HG03460 (cell line): ENCODE results near the gene GADD45G.
A peak's percentile ranks its signal among the peaks of the same experiment; 100 is the strongest.

Experiments
- ATAC-seq: cut with Tn5 transposase; IDR thresholded peaks from one replicate; pipeline ENCODE4 v1.9.1; 2021; ENCODE audit not compliant: unreplicated experiment

Gene GADD45G, protein sequence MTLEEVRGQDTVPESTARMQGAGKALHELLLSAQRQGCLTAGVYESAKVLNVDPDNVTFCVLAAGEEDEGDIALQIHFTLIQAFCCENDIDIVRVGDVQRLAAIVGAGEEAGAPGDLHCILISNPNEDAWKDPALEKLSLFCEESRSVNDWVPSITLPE

DNA sequence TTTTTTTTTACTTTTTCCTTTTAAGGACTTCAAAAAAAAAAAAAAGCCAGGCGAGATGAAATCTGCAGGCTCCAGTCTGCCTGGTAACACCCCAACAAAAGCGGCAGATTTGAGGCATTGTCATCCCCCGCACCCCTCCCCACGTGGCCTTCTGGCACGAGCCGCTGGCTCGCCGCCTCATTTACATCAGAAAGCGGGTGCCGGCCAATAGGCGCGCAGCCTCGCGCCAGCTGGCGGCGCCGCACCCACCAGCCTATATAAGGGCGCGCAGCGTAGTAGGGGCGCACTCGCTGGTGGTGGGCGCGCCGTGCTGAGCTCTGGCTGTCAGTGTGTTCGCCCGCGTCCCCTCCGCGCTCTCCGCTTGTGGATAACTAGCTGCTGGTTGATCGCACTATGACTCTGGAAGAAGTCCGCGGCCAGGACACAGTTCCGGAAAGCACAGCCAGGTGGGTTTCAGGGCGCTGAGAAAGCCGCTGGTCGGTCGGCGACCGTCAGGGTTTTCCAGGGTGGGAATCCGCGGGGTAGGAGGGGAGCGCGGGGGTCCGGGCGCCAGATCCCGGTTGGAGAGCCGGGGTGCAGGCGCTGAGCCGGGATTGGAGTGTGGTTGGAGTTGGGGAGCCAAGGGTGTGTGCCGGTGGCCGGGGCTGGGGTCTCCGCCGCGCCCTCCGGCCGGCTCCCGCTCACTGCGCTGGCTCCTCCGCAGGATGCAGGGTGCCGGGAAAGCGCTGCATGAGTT, at the start of gene GADD45G:
Gene GADD45G, plus strand, starts transcription at position 284 of the 736 bp plus-strand sequence. Its CDS starts 110 bp downstream, at position 394.
- ATAC-seq = peak; percentile 59

DNA sequence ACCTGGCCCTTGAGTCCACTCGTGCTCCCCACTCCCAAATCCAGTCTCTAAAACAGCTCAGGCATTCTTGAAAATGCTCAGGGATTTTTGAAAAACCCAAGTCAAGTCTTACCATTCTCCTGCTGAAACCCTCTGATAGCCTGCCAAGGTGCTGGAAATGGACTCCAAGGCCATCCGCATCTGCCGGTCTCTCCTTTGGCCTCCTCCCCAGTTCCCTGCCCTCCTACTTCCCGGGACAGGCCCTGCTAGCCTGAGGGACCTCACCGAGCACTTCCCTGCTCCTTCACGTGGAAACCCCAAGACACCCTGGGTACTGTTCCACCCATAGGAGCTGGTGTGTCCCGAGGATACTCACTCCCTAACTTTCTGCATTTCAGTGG, 49.8 kb upstream of the GADD45G start:
- no peak for ATAC-seq

DNA sequence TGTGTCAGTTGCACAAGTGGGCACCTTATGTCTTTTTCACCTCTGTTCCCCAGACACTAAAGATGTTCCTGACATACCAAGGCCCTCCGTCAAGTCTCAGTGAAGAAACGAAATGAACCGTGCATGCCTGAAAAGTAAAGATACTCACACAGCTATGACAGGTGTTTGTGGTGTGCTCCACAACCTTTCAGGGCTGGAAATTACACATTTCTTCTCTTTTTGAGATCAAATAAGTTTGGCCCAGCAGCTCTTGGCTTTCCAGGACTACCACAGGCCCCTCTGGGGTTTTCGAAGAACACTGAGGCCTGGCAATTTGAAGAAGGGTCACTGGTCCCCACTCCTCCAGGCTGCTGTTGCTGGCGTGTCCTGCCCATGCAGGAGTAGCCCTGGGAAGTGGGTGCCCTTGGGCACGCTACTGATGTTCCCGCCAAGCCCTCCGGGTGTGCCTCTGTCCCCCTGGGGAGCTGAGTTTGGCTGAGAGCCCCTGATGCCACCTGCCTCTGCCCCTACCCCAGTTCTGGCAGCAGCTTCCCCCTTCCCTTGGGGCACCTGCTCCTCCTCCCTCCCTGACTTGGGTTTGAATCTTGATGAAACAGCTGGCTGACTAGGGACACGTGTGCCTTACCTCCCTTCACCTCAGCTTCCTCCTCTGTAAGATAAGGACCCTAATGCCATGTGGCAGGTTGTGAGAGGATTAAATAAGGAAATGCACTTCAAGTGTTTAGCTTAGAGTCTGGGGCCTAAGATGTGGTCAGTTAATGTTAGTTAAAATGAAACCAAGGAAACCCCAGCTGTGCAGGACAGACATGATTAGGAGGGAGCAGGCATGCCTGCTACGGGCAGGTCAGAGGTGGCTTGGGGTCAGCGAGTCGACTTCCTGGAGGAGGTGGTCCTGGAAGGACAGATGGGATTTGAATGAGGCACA, 49.1 kb upstream of the GADD45G start:
- peak; percentile 68 for ATAC-seq

DNA sequence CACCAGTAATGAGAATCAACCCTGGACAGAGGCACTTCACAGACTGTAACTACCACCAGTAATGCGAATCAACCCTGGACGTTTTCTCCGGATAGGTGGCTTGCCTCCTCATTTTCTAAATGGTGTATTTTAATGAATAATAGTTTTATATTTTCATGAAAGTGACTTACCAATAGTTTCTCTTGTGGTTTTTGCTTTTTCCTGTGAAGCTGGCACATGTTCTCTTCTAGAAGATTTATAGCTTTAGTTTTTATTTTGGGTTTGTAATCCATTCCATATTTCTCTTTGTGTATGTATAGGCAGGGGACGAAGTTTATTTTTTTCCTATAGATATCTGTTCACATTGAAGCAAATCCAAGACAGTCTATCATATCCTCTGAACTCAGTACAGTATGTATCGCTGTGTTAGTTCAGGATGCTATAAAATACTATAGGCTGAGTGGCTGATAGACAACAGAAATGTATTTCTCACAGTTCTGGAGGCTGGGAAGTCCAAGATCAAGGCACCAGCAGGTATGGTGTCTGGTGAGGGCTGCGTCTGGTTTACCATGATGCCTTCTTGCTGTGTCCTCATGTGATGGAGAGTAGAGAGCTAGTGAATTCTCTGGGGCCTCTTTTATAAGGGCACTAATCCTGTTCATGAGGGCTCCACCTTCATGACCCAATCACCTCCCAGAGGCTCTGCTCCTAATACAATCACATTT, 46.5 kb upstream of the GADD45G start:
- ATAC-seq = no peak

- ATAC-seq = no peak
Observed at GRCh38 chr9:89558948-89559347, 45.9 kb upstream of the GADD45G start.

- ATAC-seq = peak; percentile 65
Observed at GRCh38 chr9:89562186-89562814, 42.5 kb upstream of the GADD45G start.

- no peak for ATAC-seq
Observed at GRCh38 chr9:89563571-89564345, 41.1 kb upstream of the GADD45G start.

DNA sequence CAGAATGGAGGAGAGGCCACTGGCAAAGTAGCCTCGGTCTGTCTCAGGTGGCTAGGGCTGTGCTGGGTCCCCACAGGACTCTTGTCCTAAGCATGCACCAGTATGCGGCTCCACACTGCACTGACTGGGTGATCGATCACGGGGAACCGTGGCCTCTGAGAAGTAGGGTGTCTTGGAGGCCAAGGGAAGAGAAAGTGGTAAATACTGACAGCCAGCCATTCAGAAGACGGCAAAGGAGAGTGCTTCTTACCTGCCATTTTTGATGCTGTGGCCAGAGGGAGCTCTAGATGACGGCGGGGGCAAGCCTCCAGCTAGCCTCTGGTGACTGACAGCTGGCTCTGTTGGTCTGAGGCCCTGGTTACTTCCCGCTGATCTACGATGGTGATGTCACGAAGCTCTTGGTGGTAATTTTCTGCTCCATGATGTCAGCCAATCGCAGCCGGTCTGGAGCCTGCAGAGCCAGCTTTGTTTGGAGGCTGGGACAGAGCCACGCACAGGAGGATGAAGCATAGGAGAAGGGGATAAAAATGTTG, 40.4 kb upstream of the GADD45G start:
- no peak for ATAC-seq

GRCh38 chr9:89567649-89568048, 37.2 kb upstream of the GADD45G start:
- no peak for ATAC-seq

GRCh38 chr9:89574309-89574708, 30.5 kb upstream of the GADD45G start:
- ATAC-seq = no peak

DNA sequence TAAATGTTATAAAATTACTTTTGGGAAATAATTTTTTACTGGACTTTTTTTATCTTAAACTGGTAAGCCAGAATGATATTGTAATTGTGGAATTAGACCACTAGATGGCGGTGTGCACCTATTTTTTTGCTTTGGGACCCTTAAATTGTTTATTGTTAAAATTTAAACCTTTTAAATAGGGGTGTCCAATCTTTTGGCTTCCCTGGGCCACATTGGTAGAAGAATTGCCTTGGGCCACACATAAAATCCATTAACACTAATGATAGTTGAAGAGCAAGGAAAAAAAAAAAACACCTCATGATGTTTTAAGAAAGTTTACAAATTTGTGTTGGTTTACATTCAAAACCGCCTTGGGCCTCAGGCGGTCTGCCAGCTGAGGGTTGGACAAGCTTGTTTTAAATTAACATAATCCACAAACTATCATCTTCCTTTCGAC, 28.4 kb upstream of the GADD45G start:
- ATAC-seq = no peak

DNA sequence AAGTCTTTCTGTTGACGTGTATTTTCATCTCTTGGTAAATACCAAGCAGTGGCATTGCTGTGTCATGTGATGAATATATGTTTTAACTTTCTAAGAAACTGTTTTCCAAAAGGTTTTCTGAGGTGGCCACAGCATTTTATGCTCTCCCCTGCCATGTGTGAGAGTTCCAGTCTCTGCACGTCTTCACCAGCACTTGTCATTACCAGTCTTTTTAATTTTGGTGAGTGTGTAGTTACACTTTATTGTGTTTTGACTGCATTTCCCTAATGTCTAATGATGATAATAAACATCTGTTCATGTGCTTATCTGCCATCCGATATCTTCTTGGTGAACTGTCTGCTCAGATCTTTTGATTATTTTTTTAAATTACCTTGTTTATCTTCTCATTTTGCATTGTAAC, 27.4 kb upstream of the GADD45G start:
- ATAC-seq = no peak

DNA sequence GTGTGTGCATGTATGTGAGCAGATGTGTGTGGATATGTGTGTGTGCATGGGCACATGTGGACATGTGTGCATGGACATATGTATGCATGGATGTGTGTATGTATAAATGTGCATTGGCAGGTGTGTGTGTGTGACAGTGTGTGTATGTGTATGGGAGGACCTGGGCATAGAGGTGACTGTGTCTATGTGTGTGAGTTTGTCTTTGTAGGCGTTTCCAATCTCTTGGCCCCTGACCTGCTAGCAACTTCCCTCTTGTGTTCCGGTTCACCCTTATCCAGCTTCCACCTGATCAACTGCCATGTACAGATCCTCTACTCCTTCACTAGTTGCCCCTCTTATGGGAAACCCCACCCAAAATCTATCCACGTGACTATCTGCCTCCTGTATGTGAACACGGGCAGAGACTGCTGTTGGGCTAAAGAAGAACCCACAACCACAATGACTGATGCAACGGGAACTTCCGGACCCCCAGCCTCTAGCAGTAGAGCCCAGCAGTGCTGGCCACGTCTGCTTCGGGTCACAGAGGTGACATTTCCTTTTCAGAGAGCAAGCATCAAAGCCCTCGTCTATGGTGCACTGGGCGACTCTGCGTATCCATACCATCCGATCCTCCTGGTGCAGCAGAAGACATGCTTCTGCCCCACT, 24.9 kb upstream of the GADD45G start:
- no peak for ATAC-seq

- ATAC-seq = no peak
Observed at GRCh38 chr9:89586311-89586710, 18.5 kb upstream of the GADD45G start.

- ATAC-seq = no peak
Observed at GRCh38 chr9:89588271-89588879, 16.4 kb upstream of the GADD45G start.

DNA sequence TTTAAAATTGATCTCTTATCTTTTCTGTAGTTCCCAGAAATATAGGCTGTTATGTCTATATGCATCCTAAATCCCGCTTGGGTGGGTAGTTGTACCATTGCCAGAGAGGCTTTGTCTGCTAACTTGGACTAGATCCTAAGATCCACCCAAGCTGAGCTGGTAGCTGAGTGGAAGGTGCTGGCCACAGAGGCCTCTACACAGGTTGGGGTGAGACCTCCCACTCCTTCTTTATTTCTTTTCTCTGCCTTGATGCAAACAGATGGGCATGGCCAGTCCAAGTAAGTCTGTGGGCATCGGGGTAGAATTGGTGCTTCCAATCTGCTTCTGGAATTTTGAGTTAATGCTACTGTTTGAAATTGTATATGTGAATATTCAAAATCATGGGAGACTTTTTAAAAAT, 14.4 kb upstream of the GADD45G start:
- ATAC-seq = no peak

- no peak for ATAC-seq
Observed at GRCh38 chr9:89591274-89592212, 13.3 kb upstream of the GADD45G start.
